ENCODE results near the gene TMEM178B.

The TMEM178B gene

DNA sequence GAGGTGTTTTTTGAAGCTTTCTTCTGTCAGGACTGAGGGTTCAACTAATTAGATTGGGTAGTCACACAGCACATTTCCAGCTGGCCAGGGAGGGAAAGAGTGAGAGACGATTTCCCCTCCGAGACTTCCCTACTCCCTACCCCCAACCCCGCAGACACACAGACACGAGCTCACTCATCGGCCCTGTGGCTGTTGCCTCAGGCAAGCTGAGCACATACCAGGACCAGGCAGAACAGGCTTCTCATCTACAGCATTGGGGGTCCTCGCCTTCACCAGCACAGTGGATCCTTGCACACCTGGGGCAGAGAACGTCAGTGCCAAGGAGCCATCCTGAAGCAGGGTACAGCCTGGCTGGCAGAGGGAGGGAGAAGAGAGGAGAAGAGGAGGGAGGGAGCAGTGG is 144.1 kb downstream of the TMEM178B start:
- no peak for DNase-seq (ENCODE audit: low spot score)
- no peak for FAIRE-seq

DNA sequence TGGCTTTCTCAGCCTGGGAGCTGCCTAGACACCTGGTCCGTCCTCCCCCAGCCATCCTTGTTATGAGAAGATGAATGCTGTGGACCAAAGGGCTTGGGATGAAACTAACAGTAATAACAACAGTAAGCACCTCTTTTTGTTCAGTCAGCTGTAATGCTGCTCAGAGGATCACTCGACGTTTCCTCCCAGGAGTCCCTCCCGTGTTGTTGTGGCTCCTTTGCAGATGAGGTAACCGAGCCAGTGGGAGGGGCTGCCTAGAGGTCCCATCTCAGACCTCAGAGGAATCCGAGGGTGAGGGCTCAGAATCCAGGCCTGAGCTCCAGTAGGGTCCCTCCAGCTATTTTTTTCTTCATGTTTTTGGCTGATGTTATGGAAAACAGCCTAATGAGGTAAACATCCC is 145.1 kb downstream of the TMEM178B start:
- DNase-seq (ENCODE audit: low spot score) (no peak), FAIRE-seq (no peak)

DNA sequence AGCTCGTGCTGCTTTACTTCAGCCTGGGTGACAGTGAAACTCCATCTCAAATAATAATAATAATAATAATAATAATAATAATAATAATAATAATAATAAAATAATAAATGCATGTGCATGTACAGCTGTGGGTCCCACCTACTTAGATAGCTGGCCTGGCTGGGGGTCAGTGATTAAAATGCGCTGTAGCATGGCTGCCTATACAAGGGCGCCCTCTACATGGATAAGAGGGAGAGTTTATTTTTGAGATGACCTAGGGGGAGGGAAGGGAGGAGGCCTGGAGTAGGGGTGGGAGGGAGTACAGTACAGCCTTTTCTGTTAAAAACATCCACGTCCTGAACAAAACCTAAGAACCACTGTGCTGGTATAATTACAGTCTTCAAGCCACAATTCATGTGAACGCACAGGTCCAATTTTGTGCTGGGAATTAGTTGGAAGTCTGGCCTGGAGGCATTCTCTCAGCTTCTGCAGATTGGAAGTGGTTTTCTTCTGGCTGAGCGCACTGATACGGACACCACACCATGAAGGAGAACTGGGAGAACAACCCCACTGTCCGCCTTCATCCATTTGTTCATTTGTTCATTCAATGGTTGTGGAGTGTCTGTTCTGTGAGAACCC is 146.5 kb downstream of the TMEM178B start:
- peak; percentile 40 for DNase-seq (ENCODE audit: low spot score)
- no peak for FAIRE-seq

- FAIRE-seq, result no peak
- DNase-seq (ENCODE audit: low spot score), result no peak
Observed at GRCh38 chr7:141221007-141221612, 147.2 kb downstream of the TMEM178B start.

DNA sequence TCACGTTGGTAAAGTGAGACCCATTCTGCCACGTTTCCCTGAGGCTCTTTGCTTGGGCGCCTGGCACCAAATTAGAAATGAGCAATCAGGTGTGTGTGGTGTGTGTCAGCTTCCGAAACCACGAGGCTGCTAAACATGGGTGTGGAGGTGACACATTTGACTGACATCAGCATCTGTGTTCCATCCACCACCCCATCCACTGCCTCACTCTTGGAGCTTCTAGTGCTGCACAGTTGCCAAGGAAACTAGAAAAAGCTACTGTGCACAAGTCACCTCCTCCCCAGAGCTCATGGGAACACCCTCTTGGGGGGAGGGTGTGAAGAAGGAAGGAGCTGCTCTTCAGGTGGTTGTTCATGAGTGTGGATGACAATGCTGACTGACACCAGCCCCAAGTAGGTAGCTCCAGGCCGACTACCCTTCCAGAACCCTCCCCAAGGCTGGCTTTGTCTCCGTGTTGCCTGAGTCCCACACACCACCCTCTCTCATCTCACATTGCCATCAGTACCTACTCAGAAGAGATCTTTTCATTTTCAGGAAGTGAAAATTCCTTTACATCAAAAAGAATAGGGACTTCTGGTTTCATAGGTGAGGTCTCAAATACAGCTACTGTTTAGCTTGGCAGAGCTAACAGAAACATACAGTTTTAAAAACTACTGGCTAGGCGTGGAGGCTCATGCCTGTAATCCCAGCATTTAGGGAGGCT is 152.2 kb downstream of the TMEM178B start:
- DNase-seq (ENCODE audit: low spot score) (no peak), FAIRE-seq (no peak)

DNA sequence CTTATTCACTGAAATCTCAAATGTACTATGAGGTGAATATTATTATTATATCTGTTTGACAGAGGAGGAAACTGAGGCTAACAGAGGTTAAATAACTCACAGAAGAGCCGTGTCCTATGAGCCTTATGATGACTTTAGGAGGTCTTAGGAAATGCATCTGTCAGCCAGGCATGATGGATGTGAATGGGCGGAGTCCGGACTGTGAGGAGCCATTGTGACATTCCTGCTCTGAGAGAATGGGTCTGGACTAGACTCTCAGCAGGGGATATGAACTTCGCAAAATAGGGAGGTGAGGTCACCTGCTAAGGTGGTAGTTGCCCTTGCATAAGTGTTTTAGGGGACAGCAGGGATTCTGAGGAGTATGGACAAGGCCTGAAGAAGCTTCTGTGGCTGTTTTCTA is 153.6 kb downstream of the TMEM178B start:
- FAIRE-seq (no peak), DNase-seq (ENCODE audit: low spot score) (no peak)

- no peak for FAIRE-seq
Observed at GRCh38 chr7:141228482-141228881, 154.6 kb downstream of the TMEM178B start.

DNA sequence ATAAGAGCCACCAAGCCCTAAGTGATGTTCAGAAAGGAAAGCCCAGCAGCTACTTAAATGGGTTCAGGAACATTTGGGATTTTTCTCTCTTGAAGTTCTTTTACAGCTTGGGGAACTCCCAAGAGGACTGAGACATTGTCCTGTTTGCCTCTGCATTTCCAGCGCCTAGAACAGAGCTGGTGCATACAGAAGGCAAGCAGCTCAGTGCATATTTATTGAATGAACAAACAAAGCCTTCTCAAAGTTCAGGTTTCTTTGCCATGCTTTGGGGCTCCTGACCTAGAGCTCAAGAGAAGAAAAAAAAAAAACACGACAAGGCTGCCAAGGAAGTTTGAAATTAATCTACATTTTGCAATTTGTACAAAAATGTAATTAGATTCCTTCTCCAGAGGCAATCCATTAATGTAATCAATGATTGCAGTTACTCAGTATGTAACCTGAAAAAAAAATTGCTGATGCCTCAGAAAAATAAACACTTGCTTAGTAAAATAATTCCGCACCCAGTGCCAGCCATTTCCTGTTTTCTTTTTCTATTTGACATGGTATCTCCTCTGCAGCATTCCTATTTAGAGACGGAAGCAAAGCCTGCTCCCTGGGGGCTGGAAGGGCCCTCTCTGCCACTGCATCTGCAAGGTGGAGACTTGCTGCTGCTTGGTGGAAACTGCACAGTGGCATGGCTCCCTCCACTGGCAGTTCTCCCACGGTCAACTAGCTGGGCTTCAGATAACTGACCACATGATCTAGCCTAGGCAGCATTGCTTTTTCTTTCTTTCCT is 157.3 kb downstream of the TMEM178B start:
- FAIRE-seq, result no peak
- DNase-seq (ENCODE audit: low spot score), result peak; percentile 32

More at GRCh38 chr7:141228482-141228881, 154.6 kb downstream of the TMEM178B start:
- no peak for DNase-seq (ENCODE audit: low spot score)

- DNase-seq (ENCODE audit: low spot score) (no peak), FAIRE-seq (no peak)
Observed at GRCh38 chr7:141232286-141233051, 158.6 kb downstream of the TMEM178B start.

DNA sequence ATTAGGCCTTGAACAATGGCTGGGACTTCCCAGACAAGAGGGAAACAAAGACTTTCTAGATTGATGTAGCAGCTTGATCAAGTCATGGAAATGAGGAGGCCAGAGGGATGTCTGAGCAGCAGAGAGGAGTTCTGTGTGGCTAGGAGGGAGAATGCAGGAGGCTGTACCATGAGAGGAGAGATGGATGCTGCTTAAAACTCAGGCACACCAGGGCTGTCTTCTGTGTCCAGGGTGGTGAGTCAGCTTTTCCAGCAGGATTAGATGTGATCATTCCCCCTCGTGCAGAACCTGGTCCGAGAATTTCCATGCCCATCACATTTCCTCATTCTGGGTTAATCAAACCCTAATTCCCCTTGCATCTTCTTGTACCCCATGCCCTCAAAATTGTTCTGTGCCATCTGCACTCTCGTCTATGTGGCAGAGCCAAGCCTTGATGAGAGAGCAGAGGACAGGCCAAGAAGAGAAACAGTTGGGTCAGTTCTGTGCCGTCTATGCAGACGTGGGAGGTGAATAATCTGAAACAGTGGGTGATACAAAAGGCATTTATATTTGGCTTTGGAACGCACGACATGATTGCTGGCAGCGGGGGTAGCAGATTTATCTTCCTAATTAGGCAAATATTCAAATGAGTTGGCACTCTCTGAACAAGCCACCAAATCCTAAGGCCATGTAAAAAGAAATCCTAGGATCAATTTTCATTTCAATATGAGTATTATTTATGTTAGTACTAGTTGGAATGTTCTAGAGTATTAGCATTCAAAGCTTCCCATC is 160.7 kb downstream of the TMEM178B start:
- DNase-seq (ENCODE audit: low spot score) (no peak), FAIRE-seq (no peak)

DNA sequence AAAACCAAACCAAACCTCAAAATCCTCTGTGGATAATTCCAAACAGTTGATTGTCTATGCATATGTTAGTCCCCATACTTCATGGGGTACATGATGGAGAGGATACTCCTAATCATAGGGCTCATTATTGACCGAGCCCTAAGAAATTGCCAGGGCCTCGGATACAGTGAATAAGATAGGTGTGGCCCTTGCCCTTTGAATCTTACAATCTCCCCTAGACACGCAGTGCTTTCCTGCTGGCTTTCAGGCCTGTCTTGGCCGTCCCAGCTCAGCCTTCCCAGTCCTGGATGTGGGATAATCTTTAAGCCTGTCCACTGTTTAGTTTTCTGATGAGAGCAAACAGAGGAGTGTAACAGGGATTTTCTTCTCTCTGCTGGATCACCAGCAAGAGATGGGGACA is 161.8 kb downstream of the TMEM178B start:
- FAIRE-seq, result no peak

DNA sequence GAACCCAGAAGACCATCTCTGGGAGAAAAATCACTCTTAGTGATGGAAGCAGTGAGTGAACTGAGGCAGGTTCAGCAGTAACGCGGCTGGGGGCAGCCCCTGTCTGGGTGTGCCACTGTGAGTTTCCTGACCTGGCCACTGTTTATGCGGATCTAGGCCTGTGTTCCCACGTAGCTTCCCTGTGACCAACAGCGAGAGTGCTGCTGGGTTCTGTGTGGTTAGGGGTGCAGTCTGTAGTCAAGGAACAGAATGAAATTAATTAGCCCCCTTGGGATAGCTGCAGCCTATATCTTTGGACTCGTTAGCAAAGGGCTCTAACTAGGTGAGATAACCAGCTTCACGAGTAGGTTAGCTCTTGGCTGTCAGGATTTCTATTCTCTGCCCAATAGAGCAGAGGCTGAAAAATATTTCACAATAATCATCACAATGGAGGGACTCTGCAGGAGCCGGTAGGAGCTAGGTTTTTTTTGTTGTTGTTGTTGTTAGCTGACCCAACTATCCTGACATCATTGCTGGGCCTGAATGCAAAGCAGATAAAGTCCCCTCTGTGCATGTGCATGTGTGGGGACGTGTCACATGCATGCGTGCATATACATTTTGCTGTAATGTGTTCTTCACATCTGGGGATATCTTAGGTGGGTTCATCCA is 164.9 kb downstream of the TMEM178B start:
- FAIRE-seq, result no peak
- no peak for DNase-seq (ENCODE audit: low spot score)

More for the DNA sequence above, 161.8 kb downstream of the TMEM178B start:
- DNase-seq (ENCODE audit: low spot score), result no peak

DNA sequence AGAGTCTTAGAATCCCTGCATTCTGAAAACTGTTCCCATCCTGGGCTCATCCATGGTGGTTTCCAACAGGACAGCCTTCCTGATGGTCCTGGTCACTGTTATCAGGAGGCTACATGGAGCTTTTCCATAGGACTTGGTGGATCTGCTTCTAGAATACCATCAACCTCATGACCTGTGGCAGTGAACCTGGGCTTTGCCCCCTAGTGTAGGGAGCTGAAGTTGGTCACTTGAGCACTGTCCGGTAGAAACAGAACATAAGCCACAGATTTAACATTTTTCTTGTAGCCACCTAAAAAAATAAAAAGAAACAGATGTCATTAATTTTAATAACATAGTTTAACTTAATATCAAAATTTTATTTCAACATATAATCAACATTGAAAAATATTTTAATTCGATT is 165.8 kb downstream of the TMEM178B start:
- DNase-seq (ENCODE audit: low spot score) (no peak), FAIRE-seq (no peak)

DNA sequence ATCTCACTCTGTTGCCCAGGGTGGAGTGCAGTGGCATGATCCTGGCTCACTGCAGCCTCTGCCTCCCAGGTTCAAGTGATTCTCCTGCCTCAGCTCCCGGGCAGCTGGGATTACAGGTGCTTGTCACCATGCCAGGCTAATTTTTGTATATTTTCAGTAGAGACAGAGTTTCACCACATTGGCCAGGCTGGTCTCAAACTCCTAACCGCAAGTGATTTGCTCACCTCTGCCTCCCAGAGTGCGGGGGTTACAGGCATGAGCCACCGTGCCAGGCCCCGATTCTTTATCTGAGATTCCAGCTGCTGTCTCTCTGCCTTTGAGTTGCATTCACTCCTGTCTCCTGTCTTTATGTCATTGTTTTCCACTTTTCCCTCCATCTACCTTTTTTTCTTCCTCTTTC is 168.7 kb downstream of the TMEM178B start:
- FAIRE-seq (no peak), DNase-seq (ENCODE audit: low spot score) (no peak)

GRCh38 chr7:141243368-141243767 is 169.5 kb downstream of the TMEM178B start:
- DNase-seq (ENCODE audit: low spot score) (no peak), FAIRE-seq (no peak)

DNA sequence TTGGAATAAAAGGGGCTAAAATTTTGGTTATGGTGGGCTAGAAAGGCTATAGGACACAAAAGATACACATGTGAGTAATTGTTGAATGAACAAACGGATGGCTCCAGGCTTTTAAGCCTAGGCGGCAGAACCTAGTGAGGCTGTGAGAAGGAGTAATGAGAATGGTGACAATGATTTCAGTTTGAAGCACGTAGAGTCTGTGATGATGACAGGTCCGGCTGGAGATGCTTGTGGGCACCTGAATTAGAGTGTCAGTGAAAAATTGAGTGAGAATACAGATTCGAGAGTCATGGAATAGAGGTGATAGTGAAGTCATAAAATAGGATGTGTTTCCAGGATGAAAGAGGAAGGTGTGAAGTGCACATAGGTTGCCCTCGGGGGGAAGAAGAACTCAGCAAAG is 170.6 kb downstream of the TMEM178B start:
- no peak for FAIRE-seq
- no peak for DNase-seq (ENCODE audit: low spot score)

GRCh38 chr7:141246426-141246825 is 172.6 kb downstream of the TMEM178B start:
- FAIRE-seq (no peak), DNase-seq (ENCODE audit: low spot score) (no peak)

GRCh38 chr7:141251180-141251579 is 177.3 kb downstream of the TMEM178B start:
- no peak for DNase-seq (ENCODE audit: low spot score)
- no peak for FAIRE-seq

- DNase-seq (ENCODE audit: low spot score) (no peak), FAIRE-seq (no peak)
Observed at GRCh38 chr7:141251957-141252356, 178.1 kb downstream of the TMEM178B start.

GRCh38 chr7:141257597-141257996 is 183.7 kb downstream of the TMEM178B start:
- no peak for DNase-seq (ENCODE audit: low spot score)
- FAIRE-seq, result no peak

Measured in RCC 7860 (cell line).